HEK293 (cell line): ENCODE data around the gene SFXN4.

Experiments
- CTCF ChIA-PET: fragments of 350-600 bp; formaldehyde crosslinking; extraction: SDS; loops from one replicate; lab custom pipeline; 2021; ENCODE audit warnings: antibody characterized with exemption; lab: Yijun Ruan, JAX
- POLR2A ChIA-PET: fragments of 300-600 bp; formaldehyde crosslinking; extraction: SDS; loops from one replicate; lab custom pipeline; 2020; ENCODE audit warnings: antibody characterized with exemption, inconsistent platforms; lab: Yijun Ruan, JAX
- H3K27ac ChIP-seq: fragments of 200-500 bp; sonication (Bioruptor generic); 2 replicates; pipeline ENCODE4 v1.5.1; 2014; ENCODE audit warnings: low read depth, low read length, control low read depth, inconsistent platforms; ENCODE audit errors: extremely low read depth
- H3K36me3 ChIP-seq, 2 experiments: fragments of 200-500 bp in 1 of 2; sonication (Bioruptor generic) in 1 of 2; 1 replicate in 1 of 2; 2 replicates in 1 of 2; pipeline ENCODE4 v1.5.1; 2014 to 2017; ENCODE audit warnings: inconsistent platforms in 2 of 2, low read length in 2 of 2; ENCODE audit not compliant: control insufficient read depth in 2 of 2, insufficient read depth in 1 of 2
- H3K4me1 ChIP-seq: fragments of 200-500 bp; sonication (Bioruptor generic); 2 replicates; pipeline ENCODE4 v1.5.1; 2014; ENCODE audit warnings: mild to moderate bottlenecking, low read length, inconsistent platforms; ENCODE audit not compliant: control insufficient read depth, insufficient read depth
- H3K4me3 ChIP-seq: 2 replicates; pipeline ENCODE4 v1.5.1; 2011; ENCODE audit warnings: low read depth, mild to moderate bottlenecking, control low read depth, low read length, moderate library complexity
- H3K9me3 ChIP-seq: fragments of 200-500 bp; sonication (Bioruptor generic); 2 replicates; pipeline ENCODE4 v1.5.1; 2014; ENCODE audit warnings: low read depth, low read length, inconsistent platforms; ENCODE audit not compliant: control insufficient read depth, insufficient read depth
- EGR2 ChIP-seq: fragments of 450-650 bp; formaldehyde crosslinking; IDR thresholded peaks from 2 replicates; pipeline ENCODE4 v1.5.1; 2016; ENCODE audit warnings: low read depth, missing biosample characterization, missing genetic modification characterization
- FEZF1 ChIP-seq: fragments of 450-650 bp; formaldehyde crosslinking; IDR thresholded peaks from 2 replicates; pipeline ENCODE4 v1.5.1; 2016; ENCODE audit warnings: missing biosample characterization, missing genetic modification characterization
- GLIS1 ChIP-seq: fragments of 450-650 bp; formaldehyde crosslinking; IDR thresholded peaks from 2 replicates; pipeline ENCODE4 v1.5.1; 2016; ENCODE audit warnings: missing biosample characterization, missing genetic modification characterization
- GLIS2 ChIP-seq: fragments of 450-650 bp; formaldehyde crosslinking; IDR thresholded peaks from 2 replicates; pipeline ENCODE4 v1.5.1; 2016; ENCODE audit warnings: missing biosample characterization, missing genetic modification characterization
- KLF10 ChIP-seq: fragments of 450-650 bp; IDR thresholded peaks from 2 replicates; pipeline ENCODE4 v1.5.1; 2018; ENCODE audit warnings: missing biosample characterization, mild to moderate bottlenecking, missing genetic modification characterization
- OSR2 ChIP-seq: fragments of 450-650 bp; formaldehyde crosslinking; IDR thresholded peaks from 2 replicates; pipeline ENCODE4 v1.5.1; 2016; ENCODE audit warnings: missing biosample characterization, missing genetic modification characterization
- PATZ1 ChIP-seq: fragments of 450-650 bp; formaldehyde crosslinking; IDR thresholded peaks from 2 replicates; pipeline ENCODE4 v1.5.1; 2016; ENCODE audit warnings: missing biosample characterization, missing genetic modification characterization
- PRDM1 ChIP-seq: fragments of 450-650 bp; formaldehyde crosslinking; IDR thresholded peaks from 2 replicates; pipeline ENCODE4; 2016; ENCODE audit warnings: missing biosample characterization, missing genetic modification characterization
- ZBTB20 ChIP-seq: fragments of 450-650 bp; formaldehyde crosslinking; IDR thresholded peaks from 2 replicates; pipeline ENCODE4 v1.5.1; 2016; ENCODE audit warnings: missing biosample characterization, missing genetic modification characterization
- ZNF18 ChIP-seq: fragments of 450-650 bp; formaldehyde crosslinking; IDR thresholded peaks from 2 replicates; pipeline ENCODE4 v1.5.1; 2016; ENCODE audit warnings: missing biosample characterization, missing genetic modification characterization
- ZNF292 ChIP-seq: fragments of 450-650 bp; formaldehyde crosslinking; IDR thresholded peaks from 2 replicates; pipeline ENCODE4 v1.5.1; 2016; ENCODE audit warnings: low read depth, missing biosample characterization, missing genetic modification characterization, borderline replicate concordance
- ZNF341 ChIP-seq: fragments of 450-650 bp; formaldehyde crosslinking; IDR thresholded peaks from 2 replicates; pipeline ENCODE4; 2016; ENCODE audit warnings: low read depth, missing biosample characterization, missing genetic modification characterization
- ZNF404 ChIP-seq: fragments of 450-650 bp; formaldehyde crosslinking; IDR thresholded peaks from 2 replicates; pipeline ENCODE4 v1.5.1; 2017; ENCODE audit warnings: missing biosample characterization, missing genetic modification characterization
- ZNF449 ChIP-seq: fragments of 450-650 bp; formaldehyde crosslinking; IDR thresholded peaks from 2 replicates; pipeline ENCODE4 v1.5.1; 2017; ENCODE audit warnings: missing biosample characterization, mild to moderate bottlenecking, missing genetic modification characterization, moderate library complexity
- ZNF514 ChIP-seq: fragments of 450-650 bp; formaldehyde crosslinking; IDR thresholded peaks from 2 replicates; pipeline ENCODE4 v1.5.1; 2016; ENCODE audit warnings: missing biosample characterization, missing genetic modification characterization
- ZNF544 ChIP-seq: fragments of 450-650 bp; formaldehyde crosslinking; IDR thresholded peaks from 2 replicates; pipeline ENCODE4 v1.5.0; 2017; ENCODE audit warnings: missing biosample characterization, missing genetic modification characterization
- ZNF561 ChIP-seq: fragments of 450-650 bp; IDR thresholded peaks from 2 replicates; pipeline ENCODE4 v1.5.1; 2018; ENCODE audit warnings: missing biosample characterization, missing genetic modification characterization, borderline replicate concordance
- ZNF707 ChIP-seq: fragments of 450-650 bp; formaldehyde crosslinking; IDR thresholded peaks from 2 replicates; pipeline ENCODE4 v1.5.1; 2016; ENCODE audit warnings: missing biosample characterization, missing genetic modification characterization
- ZNF791 ChIP-seq: fragments of 450-650 bp; formaldehyde crosslinking; IDR thresholded peaks from 2 replicates; pipeline ENCODE4 v1.5.1; 2016; ENCODE audit warnings: missing biosample characterization, missing genetic modification characterization
- ZSCAN16 ChIP-seq: fragments of 450-650 bp; formaldehyde crosslinking; IDR thresholded peaks from 2 replicates; pipeline ENCODE4 v1.5.1; 2016; ENCODE audit warnings: missing biosample characterization, missing genetic modification characterization
- TF ChIP-seq, protein P1 (sequence below): fragments of 450-650 bp; formaldehyde crosslinking; IDR thresholded peaks from 2 replicates; pipeline ENCODE4 v1.5.1; 2016; ENCODE audit warnings: missing biosample characterization, missing genetic modification characterization
- TF ChIP-seq, protein P2 (sequence below): fragments of 450-650 bp; formaldehyde crosslinking; IDR thresholded peaks from 2 replicates; pipeline ENCODE4 v1.5.1; 2016; ENCODE audit warnings: missing biosample characterization, missing genetic modification characterization
- TF ChIP-seq, protein P3 (sequence below): fragments of 450-650 bp; formaldehyde crosslinking; IDR thresholded peaks from 2 replicates; pipeline ENCODE4 v1.5.1; 2016; ENCODE audit warnings: missing biosample characterization, missing genetic modification characterization

Gene SFXN4

GRCh38 chr10:119207713-119208552, 42.4 kb upstream of the SFXN4 start (continued):
- TF ChIP-seq, protein P1, sequence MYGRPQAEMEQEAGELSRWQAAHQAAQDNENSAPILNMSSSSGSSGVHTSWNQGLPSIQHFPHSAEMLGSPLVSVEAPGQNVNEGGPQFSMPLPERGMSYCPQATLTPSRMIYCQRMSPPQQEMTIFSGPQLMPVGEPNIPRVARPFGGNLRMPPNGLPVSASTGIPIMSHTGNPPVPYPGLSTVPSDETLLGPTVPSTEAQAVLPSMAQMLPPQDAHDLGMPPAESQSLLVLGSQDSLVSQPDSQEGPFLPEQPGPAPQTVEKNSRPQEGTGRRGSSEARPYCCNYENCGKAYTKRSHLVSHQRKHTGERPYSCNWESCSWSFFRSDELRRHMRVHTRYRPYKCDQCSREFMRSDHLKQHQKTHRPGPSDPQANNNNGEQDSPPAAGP (tag by site-specific recombination): peak; percentile 16; the same call in 1 of the 2 replicates
- peak; percentile 31; the same call in 1 of the 2 replicates for TF ChIP-seq EGR2 (tag by site-specific recombination)
- TF ChIP-seq ZBTB20: peak; percentile 85
- TF ChIP-seq ZNF561 (tag by site-specific recombination): 0 out of 2 replicates have a peak, but pooled peaks have one; percentile 25
- peak; percentile 60 for TF ChIP-seq ZNF341 (tag by site-specific recombination)
- TF ChIP-seq, protein P2, sequence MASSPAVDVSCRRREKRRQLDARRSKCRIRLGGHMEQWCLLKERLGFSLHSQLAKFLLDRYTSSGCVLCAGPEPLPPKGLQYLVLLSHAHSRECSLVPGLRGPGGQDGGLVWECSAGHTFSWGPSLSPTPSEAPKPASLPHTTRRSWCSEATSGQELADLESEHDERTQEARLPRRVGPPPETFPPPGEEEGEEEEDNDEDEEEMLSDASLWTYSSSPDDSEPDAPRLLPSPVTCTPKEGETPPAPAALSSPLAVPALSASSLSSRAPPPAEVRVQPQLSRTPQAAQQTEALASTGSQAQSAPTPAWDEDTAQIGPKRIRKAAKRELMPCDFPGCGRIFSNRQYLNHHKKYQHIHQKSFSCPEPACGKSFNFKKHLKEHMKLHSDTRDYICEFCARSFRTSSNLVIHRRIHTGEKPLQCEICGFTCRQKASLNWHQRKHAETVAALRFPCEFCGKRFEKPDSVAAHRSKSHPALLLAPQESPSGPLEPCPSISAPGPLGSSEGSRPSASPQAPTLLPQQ (tag by site-specific recombination): no peak
- TF ChIP-seq PATZ1 (tag by site-specific recombination): peak; percentile 32
- peak; percentile 60; the same call in 1 of the 2 replicates for TF ChIP-seq OSR2 (tag by site-specific recombination)

DNA sequence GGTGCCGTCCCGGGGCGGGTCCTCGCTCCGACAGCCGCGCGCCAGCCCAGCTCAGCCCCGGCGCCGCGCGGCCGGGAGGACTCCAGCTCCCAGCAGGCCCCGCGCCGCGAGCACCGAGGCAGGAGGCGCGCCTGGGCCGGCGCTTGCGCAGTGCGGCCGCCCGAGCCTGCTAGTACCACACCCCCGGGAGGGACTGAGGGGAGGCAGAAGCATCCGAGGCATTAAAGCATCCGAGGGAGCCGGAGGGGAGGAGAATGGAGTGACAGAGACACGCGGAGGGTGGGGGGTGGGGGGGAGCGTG, 41.8 kb upstream of the SFXN4 start, which contains the start of gene GRK5:
Gene GRK5, plus strand, starts transcription at position 206 of the 301 bp plus-strand sequence. CDS start 347 bp downstream, outside the sequence.
- ChIA-PET CTCF (interaction anchor here (0.6 to 6.0 kb wide), 22 partner anchors 9 to 394 kb away, joined by 3 to 45 read pairs (median 4); no protein-coding TSS in a partner anchor), POLR2A (interaction anchor here (0.5 to 1.5 kb wide), 16 partner anchors 17 to 519 kb away, joined by 3 to 7 read pairs (median 4); partner anchors contain the start of genes BAG3, INPP5F and RGS10)
- peak within 1 kb of the TSS; percentile 90 for H3K27ac ChIP-seq
- H3K4me3 ChIP-seq: peak within 1 kb of the TSS; percentile 73
- H3K9me3 ChIP-seq: no peaks in the 10 kb centered on the region
- H3K36me3 ChIP-seq: no peaks in the 10 kb centered on the region
- peaks cover 31% of the 10 kb centered on the region for H3K4me1 ChIP-seq
- TF ChIP-seq PATZ1 (tag by site-specific recombination): peak; percentile 58
- no peak for TF ChIP-seq ZNF18 (tag by site-specific recombination)
- TF ChIP-seq ZNF707 (tag by site-specific recombination): no peak
- TF ChIP-seq GLIS2: peak; percentile 45
- no peak for TF ChIP-seq ZNF544 (tag by site-specific recombination)
- no peak for TF ChIP-seq ZNF561 (tag by site-specific recombination)
- TF ChIP-seq ZNF292 (tag by site-specific recombination): no peak
- no peak for TF ChIP-seq ZNF791 (tag by site-specific recombination)
- no peak for TF ChIP-seq PRDM1
- no peak for TF ChIP-seq FEZF1
- TF ChIP-seq, protein P3, sequence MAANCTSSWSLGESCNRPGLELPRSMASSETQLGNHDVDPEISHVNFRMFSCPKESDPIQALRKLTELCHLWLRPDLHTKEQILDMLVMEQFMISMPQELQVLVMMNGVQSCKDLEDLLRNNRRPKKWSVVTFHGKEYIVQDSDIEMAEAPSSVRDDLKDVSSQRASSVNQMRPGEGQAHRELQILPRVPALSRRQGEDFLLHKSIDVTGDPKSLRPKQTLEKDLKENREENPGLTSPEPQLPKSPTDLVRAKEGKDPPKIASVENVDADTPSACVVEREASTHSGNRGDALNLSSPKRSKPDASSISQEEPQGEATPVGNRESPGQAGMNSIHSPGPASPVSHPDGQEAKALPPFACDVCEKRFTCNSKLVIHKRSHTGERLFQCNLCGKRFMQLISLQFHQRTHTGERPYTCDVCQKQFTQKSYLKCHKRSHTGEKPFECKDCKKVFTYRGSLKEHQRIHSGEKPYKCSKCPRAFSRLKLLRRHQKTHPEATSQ (tag by site-specific recombination): no peak
- TF ChIP-seq GLIS1 (tag by site-specific recombination): peak; percentile 44; the same call in 1 of the 2 replicates
- TF ChIP-seq ZNF404 (tag by site-specific recombination): no peak
- TF ChIP-seq KLF10 (tag by site-specific recombination): peak; percentile 76; the same call in 1 of the 2 replicates
- no peak for TF ChIP-seq ZNF449 (tag by site-specific recombination)
- TF ChIP-seq ZSCAN16 (tag by site-specific recombination): no peak
- no peak for TF ChIP-seq ZNF514 (tag by site-specific recombination)
